GM12864 (cell line): ENCODE measurements around the gene UBE2M.
A peak's percentile ranks its signal among the peaks of the same experiment; 100 is the strongest.

Source experiments
- DNase-seq: peaks from one replicate; pipeline ENCODE4 v3.0.0-alpha.2; 2011; ENCODE audit warnings: low read depth
- H3K4me3 ChIP-seq: 2 replicates; pipeline ENCODE4 v1.5.1; 2011; ENCODE audit warnings: mild to moderate bottlenecking, low read depth, low read length, control low read depth
- CTCF ChIP-seq: IDR thresholded peaks from 2 replicates; pipeline ENCODE4 v1.5.1; 2011; ENCODE audit warnings: low read depth, mild to moderate bottlenecking, moderate library complexity, low read length, control low read depth, inconsistent platforms; ENCODE audit errors: missing control alignments

Gene UBE2M

DNA sequence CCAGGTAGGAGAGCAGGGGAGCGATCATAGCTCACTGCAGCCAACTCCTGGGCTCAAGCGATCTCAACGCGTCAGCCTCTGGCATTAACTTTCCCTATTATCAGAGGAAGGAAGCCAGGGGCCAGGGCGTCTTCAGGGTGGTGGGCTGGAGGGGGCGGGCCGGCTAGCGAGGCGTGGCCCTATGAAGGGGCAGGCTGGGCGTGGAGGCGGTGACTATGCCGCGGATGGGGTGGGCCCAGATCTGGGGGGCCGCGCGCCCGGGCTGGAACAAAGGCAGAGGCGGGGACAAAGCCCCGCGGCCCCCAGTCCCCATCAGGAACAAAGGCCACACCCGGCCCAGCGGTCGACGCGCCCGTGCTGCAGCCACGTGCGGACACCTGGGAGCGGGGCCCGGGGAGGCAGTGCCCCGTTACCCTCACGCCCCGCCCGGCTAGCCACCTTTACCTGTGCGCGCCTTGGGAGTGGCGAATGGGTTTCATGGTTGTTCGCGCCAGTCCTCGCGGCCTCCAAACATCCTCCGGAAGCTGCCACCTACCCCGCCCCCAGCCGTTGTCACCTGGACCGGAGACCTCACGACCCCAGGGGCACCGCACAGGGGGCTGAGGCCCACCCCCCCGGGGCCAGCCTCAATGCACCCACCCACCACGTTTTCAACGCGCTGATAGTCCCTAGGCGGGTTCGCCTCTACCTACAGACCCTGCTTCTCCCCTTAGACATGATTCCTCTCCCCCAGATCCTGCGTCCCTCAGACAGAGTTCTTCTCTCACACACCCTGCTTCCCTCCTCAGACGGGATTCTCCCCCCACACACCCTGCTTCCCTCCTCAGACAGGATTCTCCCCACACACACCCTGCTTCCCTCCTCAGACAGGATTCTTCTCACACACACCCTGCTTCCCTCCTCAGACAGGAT lies 19.9 kb downstream of the UBE2M start:
- TF ChIP-seq CTCF = no peak
- peak overlapping the region; percentile 42 for H3K4me3 ChIP-seq
- no peak for DNase-seq

DNA sequence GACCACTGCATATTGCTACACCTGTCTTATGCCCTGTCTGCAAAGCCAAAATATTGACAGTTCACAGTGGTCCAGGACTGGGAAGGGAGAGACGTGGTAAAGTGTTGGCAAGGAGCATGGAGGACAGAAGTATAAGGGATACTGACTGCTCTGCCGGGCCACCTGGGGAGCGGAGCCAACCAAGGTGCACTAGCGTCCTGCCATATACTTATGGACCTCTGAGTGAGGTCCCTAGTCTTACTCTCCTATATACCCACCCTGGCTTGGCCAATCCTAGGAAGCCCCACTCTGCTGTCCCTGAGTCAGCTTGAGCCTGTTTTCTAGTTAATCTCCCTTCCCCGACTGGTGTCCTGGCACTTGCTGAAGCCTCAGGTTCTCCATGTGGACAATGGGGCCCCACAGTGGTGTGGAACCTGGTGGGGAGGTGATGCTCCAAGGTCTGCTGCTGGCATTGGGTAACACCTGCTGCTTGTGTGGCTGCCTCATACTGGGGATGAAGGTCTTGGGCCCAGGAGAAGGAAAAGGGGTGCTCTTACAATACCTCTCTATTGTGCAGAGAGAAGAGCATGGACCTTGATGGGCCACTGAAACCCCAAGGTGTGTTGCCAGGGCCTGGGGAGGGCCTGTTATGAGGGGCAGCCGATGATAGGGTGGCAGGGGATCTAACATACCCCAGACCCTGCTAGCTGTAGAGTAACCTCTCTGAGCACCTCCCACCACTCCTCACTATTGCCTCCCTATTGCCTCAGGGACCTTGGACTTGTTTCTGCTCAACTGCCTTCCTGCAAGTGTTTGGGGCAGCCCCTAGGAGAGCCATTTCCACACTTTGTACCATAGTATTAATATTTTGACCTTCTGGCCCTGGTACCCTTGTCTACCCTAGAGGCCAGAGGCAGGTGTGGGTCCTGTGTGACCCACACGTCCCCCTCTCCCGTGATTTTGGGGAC lies 21.3 kb downstream of the UBE2M start:
- no peak overlapping the region for H3K4me3 ChIP-seq

GRCh38 chr19:58535857-58536256 lies 22.6 kb downstream of the UBE2M start:
- no peak overlapping the region for H3K4me3 ChIP-seq
- no peak for TF ChIP-seq CTCF
- no peak for DNase-seq

More for the DNA sequence above, 21.3 kb downstream of the UBE2M start:
- TF ChIP-seq CTCF = no peak
- no peak for DNase-seq

DNA sequence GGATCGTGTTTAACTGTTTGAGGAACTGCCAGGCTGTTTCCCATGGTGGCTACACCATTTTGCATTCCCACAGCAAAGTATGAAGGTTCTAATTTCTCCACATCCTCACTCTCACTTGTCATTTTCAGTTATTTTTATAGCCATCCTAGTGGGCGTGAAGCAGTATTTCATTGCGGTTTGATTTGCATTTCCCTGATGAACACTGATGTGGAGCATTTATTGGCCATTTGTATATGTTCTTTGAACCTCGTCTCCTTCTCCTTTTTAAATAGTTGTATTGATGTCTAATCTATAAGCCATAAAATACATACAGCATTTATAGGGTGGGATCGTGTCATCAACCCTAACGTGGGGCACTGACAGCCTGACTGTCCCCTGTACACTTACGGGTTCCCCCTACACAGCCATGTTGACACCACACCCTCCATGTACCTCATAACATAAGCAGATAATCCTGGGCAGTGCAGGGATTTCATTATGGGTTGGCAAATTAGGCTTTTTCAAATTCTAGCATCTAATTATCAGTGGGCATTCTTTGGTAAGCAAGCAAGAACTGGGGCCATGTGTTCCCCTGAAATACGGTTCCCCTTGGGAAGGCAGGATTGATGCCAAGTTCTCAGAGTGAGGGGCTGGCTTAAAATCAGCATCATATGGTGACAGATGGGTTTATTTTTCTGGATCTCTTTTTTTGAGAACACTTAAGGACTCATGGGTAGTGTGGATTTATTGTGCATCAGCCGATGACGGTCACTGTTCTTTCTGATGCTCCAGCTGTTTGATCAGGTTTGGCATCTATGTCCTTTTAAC lies 27.2 kb downstream of the UBE2M start:
- DNase-seq = no peak
- no peak for TF ChIP-seq CTCF
- no peak overlapping the region for H3K4me3 ChIP-seq

DNA sequence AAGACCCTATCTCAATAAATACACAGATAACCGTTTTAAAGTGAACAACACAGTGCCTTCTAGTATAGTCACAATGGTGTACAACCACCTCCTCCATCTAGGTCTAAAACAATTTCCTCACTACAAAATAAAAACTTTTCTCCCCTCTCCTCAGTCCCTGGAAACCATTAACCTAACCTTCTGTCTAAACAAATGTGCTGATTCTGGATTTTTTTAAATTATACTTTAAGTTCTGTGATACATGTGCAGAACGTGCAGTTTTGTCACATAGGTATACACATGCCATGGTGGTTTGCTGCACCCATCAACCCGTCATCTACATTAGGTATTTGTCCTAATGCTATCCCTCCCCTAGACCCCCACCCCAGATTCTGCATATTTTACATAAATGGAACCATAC lies 29.0 kb downstream of the UBE2M start:
- H3K4me3 ChIP-seq = no peak overlapping the region
- DNase-seq = no peak
- no peak for TF ChIP-seq CTCF

DNA sequence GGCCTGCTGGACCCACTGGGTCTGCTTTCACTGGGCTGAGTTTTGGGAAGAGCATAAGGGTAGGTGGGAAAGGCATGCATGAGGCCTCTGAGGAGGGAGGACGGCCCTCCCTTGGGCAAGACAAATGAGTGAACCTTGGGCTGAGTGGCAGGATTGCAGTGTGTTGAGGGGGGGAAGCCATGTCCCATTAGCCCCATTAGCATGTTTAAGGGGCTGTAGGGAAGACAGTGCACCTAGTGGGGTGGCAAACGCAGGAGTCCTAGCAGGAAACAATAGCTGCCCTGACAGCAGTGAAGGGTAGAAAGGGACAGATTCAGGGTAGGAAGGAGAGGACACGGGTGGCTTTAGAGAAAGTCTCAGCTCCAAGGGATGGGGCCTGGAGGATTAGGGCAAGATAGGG lies 35.7 kb downstream of the UBE2M start:
- no peak for TF ChIP-seq CTCF
- DNase-seq = no peak
- H3K4me3 ChIP-seq = no peak overlapping the region
